Activated CD4-positive, alpha-beta T cell treated with anti-CD3 and anti-CD28 coated beads, Interleukin-2, Interleukin-4, amounts not matched to agents 100 ng/mL and 50 ng/mL, durations not matched to agents 16 hours and 8 hours (primary cell): ENCODE results near the gene MLEC.

ENCODE experiments used
- DNase-seq: peaks from one replicate; pipeline ENCODE4 v3.0.0-alpha.2; 2020; ENCODE audit warnings: low spot score

Gene MLEC

GRCh38 chr12:120741476-120742421 lies 54.8 kb downstream of the MLEC start:
- no peak for DNase-seq

DNA sequence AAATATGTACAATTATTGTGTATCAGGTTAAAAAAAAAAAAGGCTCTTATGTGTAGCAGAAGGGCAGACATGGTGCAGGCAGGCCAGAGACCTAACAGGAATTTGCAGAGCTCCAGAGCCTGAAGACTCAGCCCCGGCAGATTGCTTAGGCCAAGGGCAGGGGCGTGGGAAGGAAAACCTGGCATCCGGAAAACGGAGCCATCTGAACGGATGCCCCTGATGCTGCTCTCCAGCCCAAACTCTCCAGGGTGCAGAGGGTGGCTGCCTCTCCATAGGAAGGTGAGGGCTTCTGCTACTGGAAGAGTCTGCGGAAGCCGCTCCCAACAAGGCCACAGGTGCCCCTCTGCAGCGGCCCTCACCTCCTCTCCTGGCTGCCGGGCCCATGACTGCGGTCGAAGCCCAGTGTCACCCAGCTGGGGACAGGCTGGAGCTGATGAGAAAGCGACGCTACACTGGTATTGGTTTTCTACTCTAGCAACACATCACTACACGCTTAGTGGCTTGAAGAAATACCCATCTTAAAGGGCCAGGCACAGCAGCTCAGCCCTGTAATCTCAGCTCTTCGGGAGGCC lies 58.1 kb downstream of the MLEC start:
- DNase-seq = no peak

DNA sequence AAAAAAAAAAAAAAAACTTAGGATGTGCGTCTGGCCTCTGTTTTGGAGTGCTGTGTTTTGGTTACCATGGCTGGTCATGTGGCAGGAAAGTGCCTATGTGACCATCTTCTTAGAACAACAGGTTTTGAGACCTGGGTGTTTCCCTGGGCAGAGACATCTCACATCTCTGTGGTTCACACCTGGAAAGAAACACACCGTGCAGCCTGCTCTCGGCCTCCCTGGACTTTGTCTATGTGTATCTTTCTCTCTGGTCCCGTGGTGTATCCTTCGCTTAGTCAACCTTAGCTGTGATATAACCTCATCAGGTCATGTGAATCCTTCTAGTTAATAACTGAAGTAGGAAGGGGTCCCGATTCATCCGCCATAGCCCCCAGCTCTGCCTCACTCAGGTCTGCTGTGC lies 61.3 kb downstream of the MLEC start:
- no peak for DNase-seq

- no peak for DNase-seq
Measured at GRCh38 chr12:120749256-120749655, 62.3 kb downstream of the MLEC start.

- DNase-seq = no peak
Measured at GRCh38 chr12:120750806-120751205, 63.9 kb downstream of the MLEC start.

GRCh38 chr12:120751389-120751788 lies 64.4 kb downstream of the MLEC start:
- no peak for DNase-seq
